ENCODE measurements around the gene FAM53B.
A peak's percentile ranks its signal among the peaks of the same experiment; 100 is the strongest.

Gene FAM53B

DNA sequence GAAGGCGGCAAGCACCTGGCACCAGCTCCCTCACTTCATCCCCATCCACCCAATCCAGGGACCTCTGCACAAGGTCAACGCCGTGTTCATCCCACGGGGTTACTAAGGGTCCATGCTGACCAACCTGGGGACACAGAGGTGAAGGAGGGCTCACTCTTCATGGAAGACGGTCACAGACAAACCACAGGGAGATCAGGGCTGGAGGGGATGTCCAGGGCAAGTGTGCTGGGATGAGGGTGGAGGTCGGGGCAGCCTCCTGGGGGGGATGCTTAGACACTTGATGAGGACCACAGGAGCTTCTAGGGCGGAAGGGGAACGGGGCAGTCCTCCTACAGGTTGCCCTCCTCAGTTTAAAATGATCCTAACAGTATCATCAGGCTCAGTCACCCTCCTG is 46.7 kb downstream of the FAM53B start:
- no peak for DNase-seq (ENCODE audit: low spot score)

DNA sequence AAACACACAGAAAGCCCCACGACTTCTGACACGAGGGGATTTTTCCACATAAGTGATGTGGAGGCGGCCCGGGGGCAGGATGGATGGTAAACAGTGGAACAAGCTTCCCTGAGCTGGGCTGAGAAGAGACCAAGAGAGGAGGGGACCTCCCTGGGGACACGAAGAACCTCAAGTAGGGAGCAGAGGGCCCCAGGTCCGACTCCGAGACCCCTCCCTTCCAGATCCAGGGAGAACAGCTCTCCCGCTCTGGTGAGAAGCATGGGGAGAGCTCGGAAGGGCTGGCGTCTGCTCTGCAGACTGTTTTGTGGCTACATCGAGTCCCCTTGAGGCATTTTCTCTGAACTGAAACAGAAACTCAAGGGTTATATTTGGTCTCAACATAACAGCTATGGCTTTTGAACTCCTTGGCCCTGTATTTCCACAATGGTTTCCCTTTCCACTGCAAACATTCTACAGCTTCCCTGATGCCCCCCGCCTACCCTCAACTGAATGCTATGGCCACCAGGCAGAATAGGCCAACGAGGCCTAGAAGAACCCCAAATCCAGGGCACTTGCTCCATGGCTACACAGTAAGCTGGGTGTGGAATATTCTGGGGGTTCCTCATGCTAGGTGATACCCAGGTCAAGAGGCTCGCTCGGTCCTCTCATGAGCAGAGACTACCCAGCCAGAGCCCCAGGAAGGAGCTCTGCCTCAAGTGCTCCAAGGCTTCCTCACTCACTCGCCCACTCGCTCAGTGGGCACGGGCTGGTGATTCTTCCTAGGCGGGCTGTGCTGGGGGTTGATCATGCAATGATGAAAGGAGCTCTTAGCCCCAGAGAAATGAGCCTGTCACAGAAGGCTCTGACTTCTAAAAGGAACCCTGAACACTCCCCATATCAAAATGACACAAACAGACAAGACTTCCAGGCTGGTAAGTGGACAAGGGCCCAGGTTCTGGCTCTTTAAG is 47.5 kb downstream of the FAM53B start:
- DNase-seq (ENCODE audit: low spot score), result no peak

DNA sequence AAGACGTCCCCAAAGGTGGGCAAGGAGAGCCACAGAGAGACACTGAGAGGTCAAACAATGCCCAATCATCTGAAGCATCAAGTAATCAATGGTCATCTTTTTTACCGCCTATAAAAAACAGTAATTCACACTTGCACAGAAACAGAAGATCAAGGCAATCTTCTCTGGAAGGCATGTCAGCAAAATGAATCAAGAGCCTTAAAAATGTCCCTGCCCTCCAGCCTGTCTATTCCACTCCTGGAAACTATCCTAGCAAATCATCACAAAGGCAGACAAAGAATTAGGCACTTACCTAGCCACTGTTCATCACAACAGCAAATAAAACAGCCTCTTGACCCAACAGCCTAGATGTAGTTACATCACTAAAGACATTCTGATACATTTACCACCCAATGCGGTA is 48.9 kb downstream of the FAM53B start:
- no peak for DNase-seq (ENCODE audit: low spot score)

DNA sequence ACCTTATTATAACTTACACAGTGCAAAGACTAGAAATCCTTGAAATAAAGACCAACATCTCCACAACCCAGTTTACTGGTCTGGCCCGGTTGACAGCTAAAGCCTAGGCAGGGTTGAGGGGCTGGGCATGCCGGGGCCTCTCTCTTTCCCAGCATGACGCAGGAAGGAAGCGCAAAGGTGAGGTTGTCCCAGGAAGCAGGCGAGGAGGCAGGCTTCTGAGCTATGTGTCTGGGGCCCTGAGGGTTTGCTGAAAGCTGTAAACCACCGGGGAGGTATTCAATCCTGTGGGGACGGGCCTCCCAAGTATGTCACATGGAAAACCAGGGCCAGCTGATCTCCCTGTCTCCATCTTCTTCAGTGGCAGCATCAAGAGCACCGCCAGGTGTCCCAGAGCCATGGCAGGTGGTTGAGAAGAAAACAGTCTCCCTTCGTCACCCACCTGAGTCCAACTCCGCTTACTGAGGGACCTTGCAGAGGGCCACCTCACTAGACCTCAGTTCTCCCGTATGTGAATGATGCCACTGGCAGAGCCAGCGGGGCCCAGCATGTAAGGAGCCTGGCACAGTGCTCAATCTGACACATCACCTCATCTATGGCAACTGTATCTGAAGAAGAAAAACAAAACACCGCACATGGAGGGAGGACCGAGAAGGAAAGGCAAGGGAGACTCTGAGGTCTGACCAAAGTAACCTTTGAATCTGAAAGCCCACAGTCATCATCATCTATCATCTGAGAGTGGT is 49.5 kb downstream of the FAM53B start:
- DNase-seq (ENCODE audit: low spot score), result no peak

DNA sequence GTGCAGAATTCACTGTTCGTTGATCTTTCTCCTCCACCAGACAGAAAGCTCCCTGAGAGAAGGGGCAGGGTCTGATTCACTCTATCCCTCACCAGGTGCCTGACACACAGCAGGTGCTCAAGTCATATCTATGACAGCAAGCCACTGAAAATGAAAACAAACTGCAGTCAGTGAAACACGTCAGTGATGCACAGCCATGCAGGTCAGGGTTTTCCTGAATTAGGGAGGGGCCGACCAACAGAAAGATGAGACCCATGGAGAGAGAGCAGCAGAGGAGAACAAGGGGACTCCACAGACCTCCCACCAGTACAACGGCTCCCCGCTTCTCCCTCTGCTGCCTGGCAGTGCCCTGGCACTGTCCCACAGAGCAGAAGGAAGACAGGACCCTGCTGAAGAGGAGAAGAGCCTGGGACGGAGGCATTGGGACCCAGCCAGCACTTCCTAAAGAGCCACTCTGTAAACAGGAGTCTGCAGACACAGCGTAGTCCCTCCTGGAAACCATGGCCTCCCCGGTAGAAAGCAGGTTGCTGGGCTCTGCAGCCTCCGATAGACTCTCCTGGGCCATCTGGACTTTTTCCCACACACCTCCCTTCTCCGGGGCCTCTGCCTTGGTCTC is 50.3 kb downstream of the FAM53B start:
- DNase-seq (ENCODE audit: low spot score), result peak; percentile 86

DNA sequence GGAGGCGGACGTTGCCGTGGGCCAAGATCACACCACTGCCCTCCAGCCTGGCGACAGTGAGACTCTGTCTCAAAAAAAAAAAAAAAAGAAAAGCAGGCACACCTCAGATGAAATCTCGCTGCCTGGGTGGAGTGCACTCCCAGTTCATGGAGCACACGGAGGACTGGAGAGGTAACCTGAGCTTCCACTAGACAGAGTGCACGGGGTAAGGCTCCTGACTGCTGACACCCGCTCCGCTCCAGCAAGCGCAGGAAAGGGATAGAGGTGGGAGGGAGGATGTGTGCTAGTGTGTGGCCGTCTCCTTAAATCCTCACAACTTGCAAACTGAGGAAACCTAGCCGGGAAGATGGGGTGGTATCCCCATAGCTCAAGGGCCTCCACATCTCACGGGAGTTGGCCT is 50.8 kb downstream of the FAM53B start:
- no peak for DNase-seq (ENCODE audit: low spot score)

DNA sequence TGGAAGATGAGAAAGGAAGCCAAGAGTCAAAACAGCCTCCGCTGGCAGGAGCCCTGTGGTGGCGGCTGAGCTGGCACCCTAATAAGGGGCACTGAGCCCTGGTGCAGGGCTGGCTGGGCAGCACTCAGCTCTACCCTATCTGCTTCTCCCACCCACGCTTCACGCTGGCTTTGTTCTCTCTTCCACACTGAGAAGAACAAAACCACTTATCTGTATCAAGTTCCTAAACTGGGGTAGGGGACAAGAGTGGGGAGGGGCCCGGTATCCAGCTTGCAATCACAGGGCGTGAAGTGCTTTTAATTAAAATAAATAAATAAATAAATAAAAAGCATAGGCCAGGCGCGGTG is 52.1 kb downstream of the FAM53B start:
- DNase-seq (ENCODE audit: low spot score), result no peak

DNA sequence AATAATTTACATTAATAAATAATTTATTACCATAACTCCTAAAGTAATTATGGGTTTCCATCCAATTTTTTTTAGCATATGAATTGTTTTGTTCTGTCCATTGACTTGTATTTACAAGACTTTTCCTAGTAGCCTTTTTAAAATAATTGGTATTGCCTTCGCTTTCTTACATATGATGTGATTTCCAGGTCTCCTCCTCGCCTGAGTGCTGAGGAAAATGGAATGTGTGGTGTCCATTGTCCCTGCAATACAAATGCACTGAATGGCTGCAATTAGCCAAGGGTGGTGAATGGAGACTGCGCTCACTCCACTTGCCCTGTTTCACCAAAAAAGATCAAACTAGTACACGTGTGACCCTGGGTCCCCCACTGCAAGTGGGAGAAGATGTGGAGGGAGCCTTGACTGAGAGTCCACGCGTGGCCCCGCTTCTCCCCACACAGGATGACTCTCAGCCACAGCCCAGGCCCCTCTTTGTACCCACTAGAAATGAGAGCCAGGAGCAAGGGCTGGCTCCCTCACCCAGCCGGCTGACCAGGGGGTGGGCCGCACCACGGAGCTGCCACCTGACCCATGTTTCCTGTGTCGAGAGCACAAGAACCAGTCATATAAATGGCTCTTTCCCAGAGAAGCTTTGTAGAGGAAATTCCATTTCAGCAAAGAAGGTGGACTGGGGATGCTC is 52.6 kb downstream of the FAM53B start:
- no peak for DNase-seq (ENCODE audit: low spot score)

DNA sequence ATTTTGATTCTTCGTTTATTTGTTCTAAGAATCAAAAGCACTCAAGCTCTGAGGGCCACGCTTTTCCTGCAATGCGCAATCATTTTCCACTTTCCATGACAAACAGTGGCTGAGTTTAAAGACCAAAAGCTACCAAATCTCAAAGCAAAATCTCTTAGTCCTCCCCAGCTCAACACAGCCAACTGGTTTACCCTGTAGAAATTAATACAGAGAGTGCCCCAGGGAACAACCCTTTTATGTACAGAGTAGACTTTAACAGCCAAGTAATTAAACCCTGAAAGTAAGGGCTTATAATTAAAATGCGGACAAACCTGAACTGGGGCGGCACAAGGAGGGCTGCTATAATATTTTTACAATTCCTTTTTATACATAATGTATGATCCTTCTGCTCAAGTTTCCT is 53.2 kb downstream of the FAM53B start:
- DNase-seq (ENCODE audit: low spot score), result no peak

DNA sequence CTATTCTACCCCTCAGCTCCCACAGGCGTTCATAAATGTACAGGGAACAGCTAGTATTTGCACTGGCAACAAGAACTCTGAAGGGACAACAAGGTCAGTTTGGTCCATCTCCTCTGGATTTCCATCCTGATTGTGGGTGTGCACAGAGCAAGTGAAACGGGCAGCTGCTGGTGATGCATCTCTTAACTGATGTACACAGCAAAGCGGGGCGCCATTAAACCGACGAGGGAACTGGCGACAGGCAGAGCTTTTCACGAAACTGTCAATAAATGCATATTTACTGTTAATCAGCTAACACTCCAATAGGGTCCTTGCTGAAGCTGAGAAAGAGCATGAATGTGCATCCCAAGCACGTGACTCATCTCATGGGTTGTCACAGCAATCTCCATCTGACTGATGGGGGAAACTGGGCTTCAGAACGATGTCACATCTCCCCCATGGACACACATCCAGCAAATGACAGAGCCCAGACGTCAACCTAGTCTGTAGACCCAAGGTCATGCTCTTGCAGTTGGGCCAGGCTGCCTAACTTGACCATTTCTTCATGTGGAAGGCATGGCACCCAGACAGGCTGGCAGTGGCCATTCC is 54.2 kb downstream of the FAM53B start:
- DNase-seq (ENCODE audit: low spot score), result no peak

DNA sequence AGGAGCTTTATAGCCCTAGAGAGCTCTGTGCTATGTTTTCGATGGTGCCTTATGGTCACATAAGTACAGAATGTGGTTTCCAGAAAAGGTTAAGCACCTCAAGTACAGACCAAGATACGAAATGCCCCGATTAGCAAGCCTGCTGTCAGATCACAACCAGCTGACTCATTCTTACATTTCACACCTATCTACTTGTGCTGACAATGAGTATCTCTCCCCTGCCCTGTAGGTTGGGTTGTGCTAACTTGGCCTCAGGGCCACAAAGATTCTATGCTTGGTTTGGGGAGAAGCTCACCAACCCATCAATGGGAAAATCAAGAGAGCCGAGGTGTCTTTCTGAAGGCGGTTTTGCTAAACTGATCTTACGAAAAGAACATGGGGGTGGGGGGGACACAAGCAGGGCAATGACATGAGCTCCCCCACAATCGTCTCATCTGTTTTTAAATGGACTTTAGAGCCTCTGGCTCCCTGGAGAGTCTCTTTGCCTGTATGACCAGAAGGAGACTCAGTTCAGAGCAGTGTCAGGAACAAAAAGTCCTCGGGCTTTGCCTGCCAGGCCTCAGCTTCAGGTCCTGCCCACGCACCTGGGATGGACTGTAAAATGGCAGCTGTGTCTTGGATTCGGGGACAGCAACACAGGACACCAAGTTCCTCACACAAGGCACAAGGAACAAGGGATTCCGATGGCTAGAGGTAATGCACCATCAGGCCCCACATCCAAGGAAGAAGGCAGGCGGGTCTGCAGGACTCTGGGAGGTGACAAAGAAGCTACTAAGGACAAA is 55.1 kb downstream of the FAM53B start:
- no peak for DNase-seq (ENCODE audit: low spot score)

DNA sequence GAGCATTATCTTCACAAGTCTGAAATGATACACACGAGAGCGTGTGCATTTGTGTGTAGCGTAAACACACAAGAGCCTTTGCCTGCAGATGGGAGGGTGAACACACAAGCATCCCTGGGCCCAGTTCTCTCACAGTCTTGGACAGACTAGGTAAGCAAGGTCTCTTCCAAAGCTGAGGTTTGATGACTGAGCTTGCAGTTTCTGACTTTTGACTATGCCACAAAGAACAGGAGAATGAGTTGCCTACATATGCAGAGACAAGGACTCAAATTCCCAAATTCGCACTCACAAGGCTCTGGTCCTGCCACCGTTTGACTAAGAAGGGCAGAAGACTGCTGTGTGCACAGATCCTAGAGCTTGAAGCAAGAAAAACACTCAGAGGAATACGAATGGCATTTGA is 55.8 kb downstream of the FAM53B start:
- no peak for DNase-seq (ENCODE audit: low spot score)

DNA sequence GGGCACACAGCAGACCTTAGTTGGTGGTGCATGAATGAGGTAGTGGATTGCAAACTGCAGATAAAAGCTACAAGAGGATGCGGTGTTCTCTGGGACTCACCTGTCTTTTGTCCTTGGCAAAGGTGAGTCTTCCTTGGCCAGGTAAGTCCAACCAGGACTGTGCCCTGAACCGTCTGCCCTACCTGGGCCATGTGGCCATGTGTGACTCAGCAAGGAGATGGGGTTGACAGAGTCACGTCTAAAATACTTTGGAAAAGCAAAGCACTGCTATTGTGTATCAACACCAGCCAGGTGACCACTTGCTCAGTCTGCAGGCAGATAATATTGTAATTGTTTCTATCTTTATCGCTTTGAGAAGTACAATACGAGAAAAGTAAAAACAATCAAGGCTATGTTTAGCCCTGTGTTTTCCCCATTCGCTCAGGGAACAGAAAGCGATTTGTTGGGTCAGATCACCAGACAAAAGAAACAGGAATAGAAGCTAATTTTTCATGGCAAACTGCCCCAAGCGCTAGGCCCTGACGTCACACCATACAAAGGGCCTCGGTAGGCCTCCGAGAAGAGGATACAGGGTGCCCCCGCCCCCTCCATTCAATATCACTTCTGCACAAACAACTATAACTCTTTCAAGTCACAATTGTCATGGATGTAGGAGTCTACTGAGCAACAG is 57.3 kb downstream of the FAM53B start:
- DNase-seq (ENCODE audit: low spot score), result peak; percentile 99

DNA sequence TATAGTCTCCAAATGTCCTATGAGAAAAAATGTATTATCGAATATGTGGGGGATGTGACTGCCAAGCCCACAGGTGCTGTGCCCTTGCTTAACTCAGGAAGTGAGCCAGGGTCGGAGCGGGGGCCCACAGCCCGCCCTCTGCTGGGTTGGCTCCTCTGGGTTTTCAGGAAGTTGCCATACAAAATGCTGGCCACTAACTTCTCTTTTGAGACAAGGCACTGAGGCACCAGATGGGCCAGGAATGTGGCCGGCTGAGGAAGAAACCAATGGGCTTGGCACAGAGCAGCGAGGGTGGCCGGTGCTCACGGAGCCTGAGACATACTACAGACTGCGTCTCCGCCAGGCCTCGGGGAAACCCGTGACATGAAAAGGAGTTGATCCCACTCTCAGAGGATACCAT is 58.9 kb downstream of the FAM53B start:
- DNase-seq (ENCODE audit: low spot score), result peak; percentile 83

DNA sequence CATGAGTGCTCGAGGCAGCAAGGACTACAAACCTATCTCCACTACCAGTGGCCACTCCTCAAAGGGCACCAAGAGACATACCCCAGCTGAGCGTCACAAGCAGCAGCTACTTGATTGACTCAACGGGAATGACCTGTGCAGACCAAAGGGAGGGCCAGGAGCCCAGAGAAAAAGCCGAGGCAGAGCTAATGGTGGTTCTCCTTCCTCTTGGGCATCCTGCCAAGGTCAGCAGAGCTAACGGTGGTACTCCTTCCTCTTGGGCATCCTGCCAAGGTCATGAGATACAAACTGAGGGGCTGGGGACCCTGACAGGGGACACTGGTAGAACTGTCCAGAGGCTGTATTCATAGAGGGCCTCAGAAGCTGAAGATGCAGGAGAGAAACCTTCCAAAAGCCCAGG is 60.4 kb downstream of the FAM53B start:
- DNase-seq (ENCODE audit: low spot score), result no peak

DNA sequence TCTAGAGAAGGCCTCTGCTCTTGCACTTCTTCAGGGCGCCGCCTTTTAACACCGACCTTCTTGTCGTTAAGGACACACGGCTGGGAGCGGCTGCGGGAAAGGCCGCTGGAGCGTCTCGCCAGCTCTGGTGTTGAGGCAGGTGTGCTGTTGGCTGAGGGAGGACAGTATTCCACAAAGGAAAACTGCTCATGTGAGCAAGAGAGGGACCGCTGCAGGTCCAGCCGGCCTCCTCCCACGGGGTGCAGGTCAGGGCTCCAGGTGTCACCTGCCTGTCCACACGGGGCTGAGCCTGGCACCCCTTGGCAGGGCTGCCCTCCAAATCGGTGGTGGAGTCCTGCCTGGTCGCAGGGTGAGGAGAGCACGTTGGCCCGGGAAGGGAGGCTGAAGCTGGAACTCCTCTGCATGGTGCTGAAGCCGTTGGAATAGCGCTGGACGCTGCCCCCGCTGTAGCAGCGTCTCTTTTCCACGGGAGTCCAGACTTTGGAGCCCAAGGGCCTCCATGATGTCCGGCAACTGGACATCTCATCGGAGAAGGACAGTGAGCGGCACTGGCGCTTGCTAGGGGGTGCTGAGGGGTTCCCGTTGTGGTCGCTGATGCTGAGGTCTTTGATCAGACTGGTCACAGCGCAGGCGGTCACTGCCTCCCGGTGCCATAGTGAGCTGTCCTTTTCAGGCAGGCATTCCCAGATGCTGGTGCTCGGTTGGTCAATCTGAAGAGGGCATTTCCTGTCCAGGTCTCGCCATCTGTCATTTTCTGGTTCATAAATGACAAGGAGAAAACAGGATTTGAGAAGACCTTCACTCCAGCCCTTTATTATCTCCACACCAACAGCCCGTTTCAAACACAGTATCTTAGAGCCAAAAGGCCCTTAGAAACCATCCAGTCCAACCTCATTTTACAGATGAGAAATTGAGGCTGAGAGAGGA is 62.3 kb downstream of the FAM53B start:
- no peak for DNase-seq (ENCODE audit: low spot score)

DNA sequence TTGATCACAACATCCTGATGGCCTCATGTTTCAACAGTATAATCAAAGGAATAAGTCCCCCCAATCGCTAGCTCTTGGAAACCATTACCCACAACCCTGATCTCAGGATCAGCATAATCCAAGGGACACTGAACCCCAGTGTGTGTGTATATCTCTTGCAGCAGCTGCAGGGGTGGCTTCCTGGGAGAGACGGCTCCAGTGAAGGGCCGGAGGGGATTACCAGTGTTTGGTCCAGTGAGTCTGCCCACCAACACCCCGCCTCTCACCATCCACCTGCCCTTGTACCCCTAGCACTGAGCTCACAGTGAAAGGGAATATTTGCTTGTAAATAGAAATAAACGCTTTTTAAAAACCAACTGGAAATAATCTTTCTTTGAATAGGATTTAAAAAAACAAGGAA is 63.1 kb downstream of the FAM53B start:
- no peak for DNase-seq (ENCODE audit: low spot score)

DNA sequence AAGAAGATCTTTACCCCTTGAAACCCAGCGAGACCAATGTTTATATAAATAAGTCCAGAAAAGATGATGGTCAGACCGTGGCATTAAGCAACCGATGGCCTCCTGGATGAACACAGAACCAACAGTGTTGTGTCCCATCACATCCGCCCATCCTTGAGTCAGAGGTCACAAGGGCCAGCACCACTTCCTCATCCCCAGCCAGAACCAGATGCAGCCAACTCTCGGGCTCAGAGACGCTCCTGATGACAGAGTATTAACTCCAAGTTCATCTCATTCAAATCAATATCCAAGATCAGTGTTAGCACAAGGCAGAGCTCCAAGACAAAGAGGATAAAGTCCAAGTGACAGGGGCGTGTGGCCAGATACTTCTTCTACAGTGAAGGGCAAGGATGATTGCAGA is 63.5 kb downstream of the FAM53B start:
- no peak for DNase-seq (ENCODE audit: low spot score)

DNA sequence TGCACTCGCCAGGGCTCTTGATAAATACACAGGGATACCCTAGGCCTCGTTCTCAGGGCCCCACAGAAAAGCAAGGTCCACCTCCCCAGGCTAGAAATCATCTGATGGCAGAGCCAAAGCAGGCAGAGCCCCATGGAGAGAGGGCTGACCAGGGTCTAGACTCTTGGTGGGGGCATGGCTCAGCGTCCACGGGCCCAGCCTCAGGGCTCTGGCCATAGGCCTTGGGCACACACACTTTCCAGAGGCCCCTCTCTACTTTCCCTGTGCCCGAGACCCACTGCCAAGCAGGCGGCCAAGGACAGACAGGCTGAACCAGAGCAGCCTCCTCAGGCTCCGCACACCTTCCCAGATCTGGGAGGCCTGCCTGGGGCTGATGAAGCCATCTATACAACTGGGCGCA is 64.8 kb downstream of the FAM53B start:
- no peak for DNase-seq (ENCODE audit: low spot score)
